Stomach smooth muscle (tissue), 2 donors: ENCODE data around the gene NUP210L.
"Not testable (repeated sequence)": the region's sequence is repeated elsewhere in the genome, so short reads cannot be mapped to it uniquely, and the experiment has no call there.

Experiments used
- H3K27ac ChIP-seq: one replicate; pipeline ENCODE4 v1.7.0; 2013; ENCODE audit warnings: mild to moderate bottlenecking, low read length, inconsistent platforms
- H3K27me3 ChIP-seq, 2 donors: one replicate each; pipeline ENCODE4 v1.7.0; 2013; ENCODE audit warnings: low read length in 2 of 2; ENCODE audit not compliant: insufficient read depth in 2 of 2, control insufficient read depth in 1 of 2
- H3K36me3 ChIP-seq, 2 donors: one replicate each; pipeline ENCODE4 v1.7.0; 2013; ENCODE audit warnings: low read length in 2 of 2; ENCODE audit not compliant: control insufficient read depth in 2 of 2, insufficient read depth in 2 of 2
- H3K4me1 ChIP-seq: one replicate; pipeline ENCODE4 v1.7.0; 2013; ENCODE audit warnings: low read length; ENCODE audit not compliant: control insufficient read depth, insufficient read depth
- H3K4me3 ChIP-seq, 2 donors: one replicate each; pipeline ENCODE4 v1.7.0; 2013; ENCODE audit warnings: low read length in 2 of 2
- H3K9ac ChIP-seq, 2 donors: one replicate each; pipeline ENCODE4 v1.7.0; 2013; ENCODE audit warnings: low read length in 2 of 2, mild to moderate bottlenecking in 1 of 2
- H3K9me3 ChIP-seq, 2 donors: one replicate each; pipeline ENCODE4 v1.7.0; 2013; ENCODE audit warnings: low read length in 2 of 2; ENCODE audit not compliant: control insufficient read depth in 2 of 2
- donor health status: healthy.
- donor health status: Pancreatic carcinoma.

Gene NUP210L

GRCh38 chr1:154097873-154098272 lies 57.0 kb downstream of the NUP210L start:
- Histone ChIP-seq H3K36me3 (no peaks in the 10 kb centered on the region), H3K27me3 (no peaks in the 10 kb centered on the region), H3K9ac (no peak overlapping the region), H3K4me3 (no peak overlapping the region), H3K9me3 (no peaks in the 10 kb centered on the region), H3K4me1 (no peaks in the 10 kb centered on the region), H3K27ac (no peak overlapping the region)

- no peaks in the 10 kb centered on the region for H3K4me1 ChIP-seq
- H3K9me3 ChIP-seq, result no peaks in the 10 kb centered on the region
- no peaks in the 10 kb centered on the region for H3K27me3 ChIP-seq
- no peak overlapping the region for H3K27ac ChIP-seq
- H3K9ac ChIP-seq, result no peak overlapping the region
- H3K36me3 ChIP-seq, result no peaks in the 10 kb centered on the region
- no peak overlapping the region for H3K4me3 ChIP-seq
Observed at GRCh38 chr1:154095456-154096060, 59.3 kb downstream of the NUP210L start.

GRCh38 chr1:154094411-154094810 lies 60.5 kb downstream of the NUP210L start:
- Histone ChIP-seq H3K9me3 (no peaks in the 10 kb centered on the region), H3K27me3 (no peaks in the 10 kb centered on the region), H3K4me3 (no peak overlapping the region), H3K36me3 (no peaks in the 10 kb centered on the region), H3K4me1 (no peaks in the 10 kb centered on the region), H3K9ac (no peak overlapping the region), H3K27ac (no peak overlapping the region)

- no peak overlapping the region for H3K27ac ChIP-seq
Observed at GRCh38 chr1:154093699-154094098, 61.2 kb downstream of the NUP210L start.

GRCh38 chr1:154091706-154092105 lies 63.2 kb downstream of the NUP210L start:
- Histone ChIP-seq H3K9ac (no peak overlapping the region), H3K27me3 (no peaks in the 10 kb centered on the region), H3K4me1 (no peaks in the 10 kb centered on the region), H3K27ac (no peak overlapping the region), H3K9me3 (no peaks in the 10 kb centered on the region), H3K4me3 (no peak overlapping the region), H3K36me3 (no peaks in the 10 kb centered on the region)

More at GRCh38 chr1:154093699-154094098, 61.2 kb downstream of the NUP210L start:
- no peak overlapping the region for H3K9ac ChIP-seq
- no peaks in the 10 kb centered on the region for H3K9me3 ChIP-seq
- no peak overlapping the region for H3K4me3 ChIP-seq
- H3K36me3 ChIP-seq, result no peaks in the 10 kb centered on the region
- no peaks in the 10 kb centered on the region for H3K4me1 ChIP-seq
- no peaks in the 10 kb centered on the region for H3K27me3 ChIP-seq

- no peak overlapping the region for H3K9ac ChIP-seq
- H3K27me3 ChIP-seq, result no peaks in the 10 kb centered on the region
- no peak overlapping the region for H3K27ac ChIP-seq
- H3K36me3 ChIP-seq, result no peaks in the 10 kb centered on the region
- no peaks in the 10 kb centered on the region for H3K4me1 ChIP-seq
- H3K4me3 ChIP-seq, result no peak overlapping the region
- no peaks in the 10 kb centered on the region for H3K9me3 ChIP-seq
Observed at GRCh38 chr1:154087574-154087973, 67.3 kb downstream of the NUP210L start.

- not testable (repeated sequence) for H3K36me3 ChIP-seq, H3K4me3 ChIP-seq, H3K9ac ChIP-seq, H3K27me3 ChIP-seq, H3K27ac ChIP-seq, H3K9me3 ChIP-seq, H3K4me1 ChIP-seq
Observed at GRCh38 chr1:154083057-154083456, 71.8 kb downstream of the NUP210L start.

- no peaks in the 10 kb centered on the region for H3K9me3 ChIP-seq
- no peak overlapping the region for H3K27ac ChIP-seq
- H3K9ac ChIP-seq, result no peak overlapping the region
- no peaks in the 10 kb centered on the region for H3K27me3 ChIP-seq
- H3K36me3 ChIP-seq, result no peaks in the 10 kb centered on the region
- no peak overlapping the region for H3K4me3 ChIP-seq
- H3K4me1 ChIP-seq, result no peaks in the 10 kb centered on the region
Observed at GRCh38 chr1:154081386-154082126, 73.3 kb downstream of the NUP210L start.

- H3K4me1 ChIP-seq, result no peaks in the 10 kb centered on the region
- no peak overlapping the region for H3K9ac ChIP-seq
- H3K9me3 ChIP-seq, result no peaks in the 10 kb centered on the region
- H3K27ac ChIP-seq, result no peak overlapping the region
- no peaks in the 10 kb centered on the region for H3K36me3 ChIP-seq
- H3K4me3 ChIP-seq, result no peak overlapping the region
- no peaks in the 10 kb centered on the region for H3K27me3 ChIP-seq
Observed at GRCh38 chr1:154076413-154076812, 78.5 kb downstream of the NUP210L start.

- no peak overlapping the region for H3K27ac ChIP-seq
- no peaks in the 10 kb centered on the region for H3K9me3 ChIP-seq
- H3K4me1 ChIP-seq, result no peaks in the 10 kb centered on the region
- H3K9ac ChIP-seq, result no peak overlapping the region
- H3K36me3 ChIP-seq, result no peaks in the 10 kb centered on the region
- H3K4me3 ChIP-seq, result no peak overlapping the region
- H3K27me3 ChIP-seq, result no peaks in the 10 kb centered on the region
Observed at GRCh38 chr1:154075746-154076145, 79.1 kb downstream of the NUP210L start.

- Histone ChIP-seq H3K9me3 (no peaks in the 10 kb centered on the region), H3K4me1 (no peaks in the 10 kb centered on the region), H3K36me3 (no peaks in the 10 kb centered on the region), H3K9ac (no peak overlapping the region), H3K4me3 (no peak overlapping the region), H3K27ac (no peak overlapping the region), H3K27me3 (no peaks in the 10 kb centered on the region)
Observed at GRCh38 chr1:154062309-154062708, 92.6 kb downstream of the NUP210L start.
